HFFc6 (cell line): Measurements from ENCODE around the gene GAB2. TPM values are rescaled to one million over a fixed set of nuclear protein-coding genes. Genes with fewer than 3 reads are reported as not detected.
"Not testable (repeated sequence)": the region's sequence is repeated elsewhere in the genome, so short reads cannot be mapped to it uniquely, and the experiment has no call there.

Experiments
- DNase-seq: peaks from one replicate; pipeline ENCODE4 v3.0.0-alpha.2; 2018
- H3K27ac Mint-ChIP-seq: 2 replicates; pipeline ENCODE4 v1.8.0; 2020; ENCODE audit warnings: mild to moderate bottlenecking, mixed read lengths
- H3K27me3 Mint-ChIP-seq: 2 replicates; pipeline ENCODE4 v1.8.0; 2021; ENCODE audit warnings: mild to moderate bottlenecking, moderate library complexity, mixed read lengths; ENCODE audit not compliant: insufficient read depth
- H3K36me3 Mint-ChIP-seq: 2 replicates; pipeline ENCODE4 v1.8.0; 2021; ENCODE audit warnings: low read depth, mixed read lengths
- H3K4me1 Mint-ChIP-seq: 2 replicates; pipeline ENCODE4 v1.8.0; 2020; ENCODE audit warnings: low read depth, mixed read lengths
- H3K4me3 Mint-ChIP-seq: 2 replicates; pipeline ENCODE4 v1.8.0; 2020; ENCODE audit warnings: mild to moderate bottlenecking, moderate library complexity, mixed read lengths
- H3K9me3 Mint-ChIP-seq: 2 replicates; pipeline ENCODE4 v1.8.0; 2020; ENCODE audit warnings: mild to moderate bottlenecking, mixed read lengths
- CTCF ChIP-seq: fragments of 200-600 bp; sonication (generic); IDR thresholded peaks from 2 replicates; pipeline ENCODE4 v1.5.0; 2021; ENCODE audit warnings: antibody characterized with exemption, mild to moderate bottlenecking
- total RNA-seq, 6 experiments: library from RNA; stranded (reverse); fragmentation: NEBNext Ultra II Directional; extraction: Animal tissue kit (Norgen Biotek cat#: 25700); gene quantifications; 2 replicates in 1 of 6; 3 replicates in 5 of 6; pipeline ENCODE4 v1.2.3, GENCODE V29; 2021

The GAB2 gene
- total RNA-seq, 6 experiments from 2014 or later, result 8.4 to 12.1 (median 9.9) TPM

DNA sequence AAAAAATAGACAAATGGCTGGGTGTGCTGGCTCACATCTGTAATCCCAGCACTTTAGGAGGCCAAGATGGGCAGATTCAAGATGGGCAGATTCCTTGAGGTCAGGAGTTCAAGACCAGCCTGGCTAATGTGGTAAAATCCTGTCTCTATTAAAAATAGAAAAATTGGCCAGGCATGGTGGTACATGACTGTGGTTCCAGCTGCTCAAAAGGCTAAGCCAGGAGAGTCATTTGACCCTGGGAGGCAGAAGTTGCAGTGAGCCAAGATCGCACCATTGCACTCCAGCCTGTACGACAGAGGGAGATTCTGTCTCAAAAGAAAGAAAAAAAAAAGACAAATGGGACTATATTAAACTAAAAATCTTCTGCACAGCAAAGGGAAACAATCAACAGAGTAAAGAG, 173.5 kb downstream of the GAB2 start:
- H3K9me3 Mint-ChIP-seq, result peaks cover 11% of the 10 kb centered on the region
- TF ChIP-seq CTCF, result no peak
- no peaks in the 10 kb centered on the region for H3K27me3 Mint-ChIP-seq
- H3K27ac Mint-ChIP-seq, result no peak overlapping the region
- peaks cover 33% of the 10 kb centered on the region for H3K36me3 Mint-ChIP-seq
- peaks cover 32% of the 10 kb centered on the region for H3K4me1 Mint-ChIP-seq
- no peak for DNase-seq
- no peak overlapping the region for H3K4me3 Mint-ChIP-seq

- H3K27ac Mint-ChIP-seq, result no peak overlapping the region
- no peak for TF ChIP-seq CTCF
- H3K27me3 Mint-ChIP-seq, result no peaks in the 10 kb centered on the region
- H3K36me3 Mint-ChIP-seq, result peaks cover 39% of the 10 kb centered on the region
- H3K4me3 Mint-ChIP-seq, result no peak overlapping the region
- H3K4me1 Mint-ChIP-seq, result peaks cover 18% of the 10 kb centered on the region
- H3K9me3 Mint-ChIP-seq, result peaks cover 11% of the 10 kb centered on the region
- no peak for DNase-seq
Measured at GRCh38 chr11:78241475-78241874, 176.1 kb downstream of the GAB2 start.

GRCh38 chr11:78239781-78240180, 177.8 kb downstream of the GAB2 start:
- no peak for DNase-seq
- no peak for TF ChIP-seq CTCF
- Mint-ChIP-seq H3K9me3 (peaks cover 11% of the 10 kb centered on the region), H3K4me3 (no peak overlapping the region), H3K27me3 (no peaks in the 10 kb centered on the region; the same call in 1 of the 2 replicates), H3K4me1 (peaks cover 13% of the 10 kb centered on the region), H3K36me3 (peaks cover 42% of the 10 kb centered on the region), H3K27ac (no peak overlapping the region)

GRCh38 chr11:78237293-78238046, 180.2 kb downstream of the GAB2 start:
- no peak for TF ChIP-seq CTCF
- peaks cover 11% of the 10 kb centered on the region for H3K9me3 Mint-ChIP-seq
- H3K27ac Mint-ChIP-seq, result no peak overlapping the region

GRCh38 chr11:78234006-78234405, 183.6 kb downstream of the GAB2 start:
- H3K4me1 Mint-ChIP-seq, result peaks cover 21% of the 10 kb centered on the region
- H3K9me3 Mint-ChIP-seq, result no peaks in the 10 kb centered on the region
- peaks cover 22% of the 10 kb centered on the region for H3K36me3 Mint-ChIP-seq
- no peaks in the 10 kb centered on the region; the same call in 1 of the 2 replicates for H3K27me3 Mint-ChIP-seq
- no peak overlapping the region for H3K27ac Mint-ChIP-seq
- no peak overlapping the region for H3K4me3 Mint-ChIP-seq
- DNase-seq, result no peak
- TF ChIP-seq CTCF, result no peak

More at GRCh38 chr11:78237293-78238046, 180.2 kb downstream of the GAB2 start:
- no peaks in the 10 kb centered on the region; the same call in 1 of the 2 replicates for H3K27me3 Mint-ChIP-seq
- H3K4me1 Mint-ChIP-seq, result peaks cover 4% of the 10 kb centered on the region
- DNase-seq, result no peak
- no peak overlapping the region for H3K4me3 Mint-ChIP-seq
- peaks cover 37% of the 10 kb centered on the region for H3K36me3 Mint-ChIP-seq

DNA sequence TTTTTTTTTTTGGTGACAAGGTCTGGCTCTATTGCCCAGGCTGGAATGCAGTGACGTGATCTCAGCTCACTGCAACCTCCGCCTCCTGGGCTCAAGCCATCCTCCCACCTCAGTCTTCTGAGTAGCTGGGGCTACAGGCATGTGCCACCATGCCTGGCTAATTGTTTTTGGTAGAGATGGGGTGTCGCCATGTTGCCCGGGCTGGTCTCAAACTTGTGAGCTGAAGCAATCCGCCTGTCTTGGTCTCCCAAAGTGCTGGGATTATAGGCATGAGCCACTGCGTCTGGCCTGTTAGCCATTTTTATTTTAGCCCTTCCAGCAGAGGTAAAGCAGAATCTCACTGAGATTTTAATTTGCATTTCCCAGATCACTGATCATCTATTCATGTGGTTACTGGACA, 184.6 kb downstream of the GAB2 start:
- not testable (repeated sequence) for H3K9me3 Mint-ChIP-seq, H3K4me3 Mint-ChIP-seq, DNase-seq, H3K27ac Mint-ChIP-seq, H3K27me3 Mint-ChIP-seq
- H3K36me3 Mint-ChIP-seq, result peaks cover 22% of the 10 kb centered on the region
- peaks cover 21% of the 10 kb centered on the region for H3K4me1 Mint-ChIP-seq
